HG02642 (cell line): ENCODE results near the gene GPC3.
"Not testable (repeated sequence)": the region's sequence is repeated elsewhere in the genome, so short reads cannot be mapped to it uniquely, and the experiment has no call there.

Experiments
- ATAC-seq: cut with Tn5 transposase; IDR thresholded peaks from one replicate; pipeline ENCODE4 v1.9.1; 2021; ENCODE audit warnings: mild to moderate bottlenecking; ENCODE audit not compliant: unreplicated experiment, poor library complexity

Gene GPC3

GRCh38 chrX:133544115-133544514, 441.3 kb downstream of the GPC3 start:
- ATAC-seq = no peak

DNA sequence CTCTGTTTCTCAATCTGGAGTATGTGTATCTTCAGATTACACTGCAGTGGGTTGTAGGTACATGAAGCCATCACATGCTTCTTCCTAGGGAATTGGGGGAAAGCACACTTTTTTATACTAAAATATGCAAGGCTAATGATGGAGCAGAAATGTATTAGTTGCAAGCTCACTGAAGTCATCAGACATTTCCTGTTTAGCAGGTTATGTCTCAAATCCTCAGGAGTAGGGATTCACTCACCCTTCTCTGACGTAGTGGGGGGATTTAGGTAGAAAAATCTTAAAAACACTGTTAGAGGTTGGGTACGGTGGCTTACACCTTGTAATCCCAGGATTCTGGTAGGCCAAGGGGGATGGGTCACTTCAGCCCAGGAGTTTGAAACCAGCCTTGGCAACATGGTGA, 441.7 kb downstream of the GPC3 start:
- no peak for ATAC-seq

- no peak for ATAC-seq
Observed at GRCh38 chrX:133542476-133542875, 442.9 kb downstream of the GPC3 start.

GRCh38 chrX:133541021-133541420, 444.4 kb downstream of the GPC3 start:
- no peak for ATAC-seq

DNA sequence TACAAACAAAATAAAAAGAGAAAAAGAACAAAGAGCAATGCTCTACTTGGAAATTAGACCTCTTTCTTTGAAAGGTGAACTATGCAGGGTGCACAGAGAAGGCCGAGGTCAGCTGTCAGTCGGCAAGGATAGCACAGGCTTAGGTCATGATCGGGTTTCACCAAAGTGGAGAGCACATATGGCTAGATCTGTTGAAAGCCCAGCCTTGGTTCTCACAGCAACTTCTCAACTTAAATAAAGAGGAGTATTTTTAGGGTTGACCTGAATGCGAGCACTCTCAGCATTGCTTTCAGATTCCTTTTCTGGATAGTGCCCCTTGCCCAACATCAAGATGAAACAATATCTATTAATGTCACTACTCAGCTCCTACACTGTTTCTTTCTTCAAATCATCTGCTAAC, 447.2 kb downstream of the GPC3 start:
- ATAC-seq = no peak

GRCh38 chrX:133537142-133537541, 448.3 kb downstream of the GPC3 start:
- ATAC-seq = no peak

GRCh38 chrX:133535066-133535465, 450.3 kb downstream of the GPC3 start:
- no peak for ATAC-seq

DNA sequence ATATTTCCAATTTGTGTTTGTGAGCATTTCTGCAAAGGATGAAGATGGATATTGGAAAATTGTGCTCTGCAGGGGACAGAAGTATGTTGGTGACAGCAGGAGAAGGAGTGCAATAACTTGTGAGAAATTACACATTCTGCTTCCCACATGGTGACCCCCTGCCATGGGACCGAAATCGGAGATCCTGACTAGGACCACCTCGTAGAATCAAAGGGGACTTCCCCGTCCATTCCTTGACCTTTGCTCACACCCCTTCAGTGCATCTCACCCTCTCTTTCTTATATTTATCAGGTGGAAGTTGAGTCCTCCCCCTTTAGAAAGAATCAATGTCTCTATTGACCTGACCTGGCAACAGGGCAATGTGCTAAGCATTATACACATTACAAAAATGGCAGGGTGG, 451.2 kb downstream of the GPC3 start:
- no peak for ATAC-seq

DNA sequence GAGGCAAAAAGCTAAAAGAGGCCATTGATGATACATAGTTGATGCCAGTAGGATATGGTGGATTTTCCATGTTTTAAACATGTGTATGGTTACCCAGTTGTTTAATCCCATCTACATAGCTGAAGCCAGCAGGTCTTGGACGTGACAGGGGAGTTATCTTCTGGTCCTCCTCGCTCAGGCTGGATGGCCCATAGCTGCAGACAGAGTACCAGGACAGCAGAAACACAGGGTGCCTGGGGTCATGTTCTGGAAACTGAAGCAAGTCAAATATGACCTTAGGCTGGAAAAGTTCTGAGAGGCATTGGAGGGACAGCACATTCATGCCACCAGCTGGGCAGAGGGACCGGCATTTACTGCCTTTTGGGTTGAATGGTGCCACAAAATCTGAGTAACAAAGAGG, 452.1 kb downstream of the GPC3 start:
- no peak for ATAC-seq

GRCh38 chrX:133530960-133531359, 454.4 kb downstream of the GPC3 start:
- no peak for ATAC-seq

- no peak for ATAC-seq
Observed at GRCh38 chrX:133529578-133529977, 455.8 kb downstream of the GPC3 start.

DNA sequence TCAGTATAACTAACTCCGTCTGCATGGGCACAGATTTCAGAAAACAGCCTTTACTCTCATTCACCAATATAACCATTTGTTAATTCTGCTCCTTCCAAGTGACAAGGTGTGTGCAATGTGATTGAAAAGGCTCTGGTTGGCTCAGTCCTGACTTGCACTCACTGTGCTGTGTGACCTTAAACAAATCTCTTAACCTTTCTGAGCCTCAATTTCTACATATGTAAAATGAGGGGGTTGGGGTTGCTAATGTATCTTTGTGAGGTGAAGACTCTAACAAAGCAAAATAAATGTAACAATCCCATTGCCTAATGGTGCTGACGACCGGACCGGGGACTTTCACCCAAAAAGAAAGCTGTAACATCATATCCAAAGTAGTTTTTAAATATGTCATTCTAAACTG, 457.6 kb downstream of the GPC3 start:
- no peak for ATAC-seq

GRCh38 chrX:133527415-133527814, 458.0 kb downstream of the GPC3 start:
- no peak for ATAC-seq

DNA sequence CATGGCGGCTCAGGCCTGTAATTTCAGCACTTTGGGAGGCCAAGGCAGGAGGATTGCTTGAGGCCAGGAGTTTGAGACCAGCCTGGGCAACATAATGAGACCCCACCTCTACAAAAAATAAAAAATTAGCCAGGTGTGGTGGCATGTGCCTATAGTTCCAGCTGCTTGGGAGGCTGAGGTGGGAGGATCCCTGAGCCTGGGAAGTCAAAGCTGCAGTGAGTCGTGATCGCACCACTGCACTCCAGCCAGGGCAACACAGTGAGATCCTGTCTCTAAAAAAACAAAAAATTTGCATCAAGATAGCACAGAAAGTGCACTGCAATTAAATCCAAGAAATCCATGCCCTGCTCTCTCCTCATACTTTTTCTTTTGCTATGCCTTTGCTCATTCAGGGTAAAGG, 458.6 kb downstream of the GPC3 start:
- not testable (repeated sequence) for ATAC-seq

- ATAC-seq = no peak
Observed at GRCh38 chrX:133523526-133523925, 461.9 kb downstream of the GPC3 start.

GRCh38 chrX:133523081-133523487, 462.3 kb downstream of the GPC3 start:
- ATAC-seq = no peak

- no peak for ATAC-seq
Observed at GRCh38 chrX:133516686-133517085, 468.7 kb downstream of the GPC3 start.

- no peak for ATAC-seq
Observed at GRCh38 chrX:133514486-133514885, 470.9 kb downstream of the GPC3 start.

DNA sequence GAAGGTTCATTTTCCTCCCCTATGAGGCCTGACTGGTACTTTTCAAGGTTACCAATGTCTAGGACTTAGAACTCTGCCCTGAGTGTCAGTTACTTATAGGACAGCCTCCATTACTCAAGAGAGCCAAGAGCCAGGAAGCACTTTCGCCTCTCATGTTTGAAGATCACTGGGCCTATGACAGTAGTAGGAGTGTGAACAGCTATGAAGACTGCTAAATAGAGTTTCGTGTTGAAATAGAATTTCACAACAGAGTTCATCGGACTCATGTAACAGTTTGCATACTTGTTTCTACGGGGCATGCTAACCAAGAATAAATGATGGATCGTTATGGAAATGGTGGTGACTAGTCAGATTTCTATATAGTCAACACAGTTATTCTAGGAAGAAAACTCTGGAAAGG, 472.3 kb downstream of the GPC3 start:
- ATAC-seq = no peak

- no peak for ATAC-seq
Observed at GRCh38 chrX:133511041-133511440, 474.4 kb downstream of the GPC3 start.

- no peak for ATAC-seq
Observed at GRCh38 chrX:133497356-133497755, 488.0 kb downstream of the GPC3 start.

GRCh38 chrX:133495464-133496391, 489.7 kb downstream of the GPC3 start:
- ATAC-seq = no peak
